Fibroblast of skin of right biceps (primary cell): ENCODE results near the gene TMEM44.
"Not testable (repeated sequence)": the region's sequence is repeated elsewhere in the genome, so short reads cannot be mapped to it uniquely, and the experiment has no call there.

Experiments
- DNase-seq: peaks from one replicate; pipeline ENCODE4 v3.0.0-alpha.2; 2013

Gene TMEM44

GRCh38 chr3:194640829-194641228, 7.6 kb upstream of the TMEM44 start:
- peak; percentile 23 for DNase-seq

- DNase-seq: no peak
These were observed 5.9 kb upstream of the TMEM44 start for GRCh38 chr3:194638991-194639605.

- DNase-seq: no peak
These were observed 4.6 kb upstream of the TMEM44 start for GRCh38 chr3:194637541-194638400.

- no peak for DNase-seq
These were observed 3.8 kb upstream of the TMEM44 start for GRCh38 chr3:194637066-194637465.

GRCh38 chr3:194632809-194633348, 340 bp downstream of the TMEM44 start:
- peak; percentile 52 for DNase-seq

- no peak for DNase-seq
These were observed 902 bp downstream of the TMEM44 start for GRCh38 chr3:194632226-194632808.

GRCh38 chr3:194631696-194632095, 1.5 kb downstream of the TMEM44 start:
- no peak for DNase-seq

- not testable (repeated sequence) for DNase-seq
These were observed 2.5 kb downstream of the TMEM44 start for GRCh38 chr3:194630681-194631080.

GRCh38 chr3:194624956-194625355, 8.3 kb downstream of the TMEM44 start:
- DNase-seq: no peak

- no peak for DNase-seq
These were observed 9.5 kb downstream of the TMEM44 start for GRCh38 chr3:194623449-194624290.

GRCh38 chr3:194622621-194623340, 10.4 kb downstream of the TMEM44 start:
- no peak for DNase-seq

GRCh38 chr3:194621947-194622346, 11.3 kb downstream of the TMEM44 start:
- no peak for DNase-seq

- no peak for DNase-seq
These were observed 13.0 kb downstream of the TMEM44 start for GRCh38 chr3:194620196-194620595.

- DNase-seq: no peak
These were observed 13.5 kb downstream of the TMEM44 start for GRCh38 chr3:194619741-194620140.

GRCh38 chr3:194618858-194619608, 14.2 kb downstream of the TMEM44 start:
- no peak for DNase-seq

GRCh38 chr3:194617827-194618226, 15.4 kb downstream of the TMEM44 start:
- DNase-seq: peak; percentile 62

GRCh38 chr3:194617143-194617671, 16.0 kb downstream of the TMEM44 start:
- no peak for DNase-seq

- DNase-seq: no peak
These were observed 18.0 kb downstream of the TMEM44 start for GRCh38 chr3:194615226-194615625.

GRCh38 chr3:194612221-194612620, 21.0 kb downstream of the TMEM44 start:
- DNase-seq: no peak

- no peak for DNase-seq
These were observed 22.5 kb downstream of the TMEM44 start for GRCh38 chr3:194610689-194611088.

- DNase-seq: no peak
These were observed 23.6 kb downstream of the TMEM44 start for GRCh38 chr3:194609601-194610000.
